Lung microvascular endothelial cell (primary cell): ENCODE data around the gene GLB1L2. TPM values are rescaled to one million over a fixed set of nuclear protein-coding genes. Genes with fewer than 3 reads are reported as not detected.

ENCODE experiments used
- DNase-seq, 2 donors: peaks; one replicate each; pipeline versions ENCODE4 v3.0.0 to v3.0.0-alpha.2; 2010; ENCODE audit warnings: low read depth in 2 of 2
- total RNA-seq: library from RNA; depleted of rRNA; stranded (reverse); fragments of >200 nt; gene quantifications from 2 replicates; pipeline ENCODE4 v1.2.1, GENCODE V29; 2014

Gene GLB1L2
- total RNA-seq, 1 donor from 2014 or later, result under 0.01 TPM

DNA sequence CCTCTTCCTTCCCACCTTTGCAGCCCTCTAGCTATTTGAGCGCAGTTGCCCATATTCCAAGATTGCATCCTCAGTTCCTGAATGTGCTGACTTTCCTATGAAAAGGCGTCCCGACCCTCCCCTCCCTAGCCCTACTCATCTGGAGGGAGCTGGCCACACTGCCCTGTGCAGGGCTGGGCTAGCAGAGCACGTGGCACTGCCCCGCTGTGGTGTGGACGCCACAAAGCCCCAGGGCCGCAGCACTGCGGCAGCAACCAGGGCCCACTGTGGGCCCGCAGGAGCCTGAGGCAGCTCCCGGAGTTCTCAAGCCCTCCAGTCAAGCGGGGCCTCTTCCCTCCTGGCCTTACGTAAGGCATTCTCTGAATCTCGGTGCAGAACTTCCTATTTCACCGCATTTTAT lies 52.6 kb downstream of the GLB1L2 start:
- DNase-seq, result no peak

DNA sequence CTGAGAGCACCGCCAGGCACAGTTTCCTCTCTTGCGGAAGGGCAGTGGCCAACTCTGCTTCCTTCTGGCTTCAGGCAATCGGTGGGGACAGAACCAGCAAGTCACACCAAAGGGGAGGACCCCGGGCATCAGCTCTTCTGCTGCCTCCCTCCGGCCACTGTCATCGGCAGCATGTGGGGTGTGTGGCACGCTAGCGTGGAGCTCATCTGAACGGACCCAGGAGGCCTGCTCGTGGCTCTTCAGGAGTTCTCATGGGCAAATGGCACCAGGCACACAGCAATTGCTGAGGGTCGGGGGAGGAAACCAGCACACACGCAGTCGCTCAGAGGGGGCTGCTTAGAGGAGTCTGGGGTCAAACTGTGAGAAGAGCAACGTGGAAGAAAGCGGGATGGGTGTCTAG lies 53.4 kb downstream of the GLB1L2 start:
- DNase-seq, result no peak

DNA sequence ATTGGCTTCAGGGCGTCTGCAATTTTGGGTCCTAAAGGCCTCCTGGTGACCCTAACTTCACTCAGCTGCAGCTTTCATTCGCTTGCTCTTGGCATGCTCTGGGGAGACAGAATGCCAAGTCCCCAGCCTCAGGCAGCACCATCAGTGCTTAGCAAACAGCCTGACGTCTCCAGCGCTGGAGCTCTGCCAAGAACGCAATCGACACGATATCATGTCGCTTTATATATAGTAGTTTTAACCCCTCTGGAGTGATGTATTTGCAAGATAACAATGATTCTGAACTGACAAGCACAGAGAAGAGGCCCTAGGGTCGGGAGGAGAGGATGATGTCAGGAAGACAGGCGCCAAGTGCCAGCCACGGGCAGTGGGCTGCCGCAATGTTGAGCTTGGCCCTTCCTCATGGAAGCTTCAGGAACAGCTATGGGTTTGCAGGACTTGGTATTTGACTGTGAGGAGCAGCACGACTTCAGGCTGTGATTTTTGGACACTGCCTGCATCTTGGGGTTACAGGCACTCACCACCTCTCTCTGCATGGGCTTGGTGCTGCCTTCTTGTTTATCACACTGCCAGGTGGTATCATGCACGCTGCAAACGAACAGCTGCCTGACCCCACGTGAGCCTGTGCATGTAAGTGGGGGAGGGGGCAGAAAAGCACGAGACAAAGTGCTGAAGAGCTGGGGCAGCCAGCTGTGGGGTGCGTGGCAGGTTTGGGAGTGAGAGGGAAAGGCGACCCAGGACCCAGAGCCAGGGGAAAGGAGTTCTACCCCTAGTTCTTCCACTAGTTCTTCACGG lies 54.2 kb downstream of the GLB1L2 start:
- DNase-seq, result no peak

- no peak for DNase-seq
Measured at GRCh38 chr11:134386945-134387344, 55.2 kb downstream of the GLB1L2 start.

GRCh38 chr11:134387501-134387900 lies 55.7 kb downstream of the GLB1L2 start:
- no peak for DNase-seq

DNA sequence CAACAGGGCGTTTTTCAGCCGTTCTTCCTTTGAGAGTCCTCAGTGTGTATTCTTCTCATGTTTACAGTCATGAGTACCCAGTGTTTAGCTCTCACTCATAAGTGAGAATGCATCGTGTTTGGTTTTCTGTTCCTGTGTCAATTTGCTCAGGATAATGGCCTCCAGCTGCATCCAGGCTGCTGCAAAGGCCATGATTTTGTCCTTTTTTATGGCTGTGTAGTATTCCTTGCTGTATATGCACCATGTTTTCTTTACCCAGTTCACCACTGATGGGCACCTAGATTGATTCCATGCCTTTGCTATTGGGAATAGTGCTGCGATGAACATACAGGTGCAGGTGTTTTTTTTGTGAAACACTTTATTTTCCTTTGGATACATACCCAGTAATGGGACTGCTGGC lies 56.8 kb downstream of the GLB1L2 start:
- DNase-seq, result no peak

GRCh38 chr11:134389464-134390180 lies 57.8 kb downstream of the GLB1L2 start:
- DNase-seq, result no peak

DNA sequence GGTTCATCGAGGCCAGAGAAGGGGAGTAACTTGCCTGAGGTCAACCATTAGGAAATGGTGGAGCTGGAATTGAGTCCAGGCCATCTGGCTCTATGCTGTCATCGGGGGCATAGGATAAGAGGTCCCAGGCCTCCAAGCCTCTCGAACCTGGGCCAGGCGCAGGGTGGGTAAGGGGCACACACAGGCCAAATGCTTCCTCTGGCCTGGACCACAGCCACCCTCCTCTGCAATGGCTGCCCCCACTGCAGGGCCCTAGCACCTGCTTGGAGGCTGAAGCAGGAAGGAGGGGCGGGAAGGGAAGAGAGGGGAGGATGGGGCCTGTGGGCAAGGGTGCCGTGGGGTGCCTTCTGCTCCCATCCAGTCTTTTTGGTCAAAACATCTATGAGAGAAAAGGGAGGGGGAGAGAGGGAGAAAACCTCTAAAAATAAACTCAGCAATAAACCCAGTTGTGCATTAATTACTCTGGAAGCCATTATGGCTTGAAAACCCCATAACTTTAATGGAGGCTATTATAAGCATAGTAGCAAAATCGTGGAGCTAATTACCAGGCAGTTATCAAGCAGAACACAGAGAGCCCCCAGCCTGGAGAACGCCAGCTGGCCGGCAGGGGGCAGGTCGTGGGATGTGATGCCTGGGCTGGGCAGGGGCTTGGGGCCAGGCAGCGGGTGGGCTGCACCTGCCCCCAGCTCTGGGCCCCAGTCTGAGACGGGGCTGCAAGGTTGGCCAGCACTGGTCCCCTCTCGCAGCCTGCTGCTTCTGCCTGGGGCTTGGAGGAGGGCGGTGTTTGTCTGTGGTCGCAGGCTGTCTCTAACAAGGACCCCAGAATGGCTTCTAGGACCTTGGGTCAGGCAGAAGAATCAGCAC lies 59.1 kb downstream of the GLB1L2 start:
- no peak for DNase-seq

- no peak for DNase-seq
Measured at GRCh38 chr11:134391656-134392055, 59.9 kb downstream of the GLB1L2 start.

GRCh38 chr11:134392953-134393615 lies 61.3 kb downstream of the GLB1L2 start:
- no peak for DNase-seq

- peak in 1 of 2 donors; percentile 9 for DNase-seq
Measured at GRCh38 chr11:134393638-134394037, 61.9 kb downstream of the GLB1L2 start.

DNA sequence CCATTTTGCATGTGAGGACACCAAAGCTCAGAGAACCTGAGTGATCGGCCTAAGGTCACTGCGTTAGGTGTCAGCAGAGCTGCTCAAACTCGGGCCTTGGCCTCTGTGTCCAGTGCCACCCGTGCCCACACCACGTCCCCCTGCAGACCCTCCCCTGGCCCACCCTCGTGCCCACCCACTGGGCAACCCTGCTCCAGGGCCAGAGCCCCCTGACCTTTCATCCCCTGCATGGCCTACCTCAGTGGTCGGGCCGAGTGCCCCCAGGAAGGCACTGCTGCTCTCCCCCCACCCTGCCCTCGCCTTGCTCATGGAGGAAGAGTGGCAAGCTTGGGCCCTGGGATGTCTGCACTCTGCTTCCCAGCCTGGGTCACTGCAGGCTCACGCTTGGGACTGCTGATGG lies 62.5 kb downstream of the GLB1L2 start:
- DNase-seq, result no peak

- no peak for DNase-seq
Measured at GRCh38 chr11:134395002-134395401, 63.2 kb downstream of the GLB1L2 start.

DNA sequence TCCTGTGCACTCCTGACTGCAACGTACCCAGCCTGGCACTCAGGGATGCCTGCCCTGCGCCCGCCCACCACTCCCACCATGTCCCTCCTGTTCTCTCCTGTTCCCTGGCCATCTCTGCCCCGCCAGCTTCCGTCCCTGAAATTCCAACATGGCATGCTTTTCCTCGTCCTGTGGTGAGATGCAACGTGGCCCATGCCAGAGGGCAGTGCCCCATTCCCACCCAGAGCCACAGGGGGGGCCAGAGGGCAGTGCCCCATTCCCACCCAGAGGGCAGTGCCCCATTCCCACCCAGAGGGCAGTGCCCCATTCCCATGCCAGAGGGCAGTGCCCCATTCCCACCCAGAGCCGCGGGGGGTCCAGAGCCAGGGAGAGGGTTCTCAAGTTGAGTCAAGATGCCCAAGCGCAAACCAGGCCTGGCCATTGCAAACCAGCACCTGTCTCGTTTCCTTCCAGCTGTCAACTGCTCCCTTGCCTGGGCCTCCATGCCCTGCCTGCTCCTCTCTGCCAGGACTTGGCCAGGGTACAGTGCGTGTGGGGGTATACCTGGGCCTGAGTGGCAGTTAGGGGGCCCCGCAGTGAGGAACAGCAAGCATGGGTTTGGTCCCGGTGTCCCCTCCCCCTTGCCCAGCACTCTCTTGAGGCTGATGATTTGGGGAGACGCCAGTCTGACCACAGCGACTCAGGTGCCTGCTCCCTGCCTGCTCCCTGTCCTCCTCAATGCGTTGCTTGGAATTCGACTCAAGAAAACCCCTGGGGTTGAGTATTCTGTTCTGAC lies 65.7 kb downstream of the GLB1L2 start:
- DNase-seq, result no peak

GRCh38 chr11:134398079-134398444 lies 66.3 kb downstream of the GLB1L2 start:
- no peak for DNase-seq

DNA sequence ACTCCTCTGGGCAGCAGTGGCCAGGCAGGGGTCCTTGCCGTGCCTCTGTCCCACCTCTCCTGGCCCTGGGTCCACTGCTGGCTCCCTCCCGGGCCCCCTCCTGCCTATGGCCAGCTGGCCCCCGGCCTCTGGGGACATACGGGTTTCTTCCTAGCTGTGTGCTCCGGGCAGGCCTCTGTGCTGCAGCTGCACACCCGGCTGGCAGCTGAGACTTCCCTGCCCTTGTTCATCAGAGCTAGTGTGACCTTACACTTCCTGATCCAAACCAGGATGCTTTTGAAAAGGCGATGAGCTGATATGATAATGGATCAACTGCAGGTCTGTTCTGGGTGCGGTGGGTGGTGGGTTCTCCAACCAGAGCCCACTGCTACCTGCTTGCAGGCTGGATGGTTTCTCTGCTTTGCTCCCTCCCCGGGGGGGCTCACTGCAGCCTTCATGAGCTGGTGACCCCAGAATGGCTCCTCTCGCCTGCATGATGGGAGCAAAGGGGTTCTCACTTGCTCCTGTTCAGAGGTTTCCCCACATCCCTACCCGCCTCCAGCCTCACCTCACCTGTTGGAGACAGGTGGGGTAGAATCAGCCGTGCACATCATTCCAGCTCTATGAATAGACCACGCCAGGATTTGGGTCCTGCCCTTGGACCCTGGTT lies 67.0 kb downstream of the GLB1L2 start:
- no peak for DNase-seq

DNA sequence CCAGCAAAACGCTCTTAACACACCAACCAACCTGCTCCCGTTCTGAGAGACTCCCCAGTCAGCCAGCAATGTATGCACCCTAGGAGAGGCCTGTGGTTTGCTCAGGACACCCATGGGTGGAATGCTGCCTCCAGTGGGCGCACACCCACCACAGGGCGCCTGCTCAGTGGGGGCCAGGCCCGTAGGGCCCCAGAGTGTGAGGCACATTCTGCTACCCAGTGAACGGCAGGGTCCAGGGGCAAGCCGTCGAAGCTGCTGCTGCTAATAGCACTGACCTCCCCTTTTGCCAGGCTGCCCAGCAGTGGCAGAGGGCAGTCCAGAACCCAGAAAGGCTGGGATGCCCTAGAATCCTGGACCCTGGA lies 67.5 kb downstream of the GLB1L2 start:
- no peak for DNase-seq

- DNase-seq, result no peak
Measured at GRCh38 chr11:134399996-134400395, 68.2 kb downstream of the GLB1L2 start.

DNA sequence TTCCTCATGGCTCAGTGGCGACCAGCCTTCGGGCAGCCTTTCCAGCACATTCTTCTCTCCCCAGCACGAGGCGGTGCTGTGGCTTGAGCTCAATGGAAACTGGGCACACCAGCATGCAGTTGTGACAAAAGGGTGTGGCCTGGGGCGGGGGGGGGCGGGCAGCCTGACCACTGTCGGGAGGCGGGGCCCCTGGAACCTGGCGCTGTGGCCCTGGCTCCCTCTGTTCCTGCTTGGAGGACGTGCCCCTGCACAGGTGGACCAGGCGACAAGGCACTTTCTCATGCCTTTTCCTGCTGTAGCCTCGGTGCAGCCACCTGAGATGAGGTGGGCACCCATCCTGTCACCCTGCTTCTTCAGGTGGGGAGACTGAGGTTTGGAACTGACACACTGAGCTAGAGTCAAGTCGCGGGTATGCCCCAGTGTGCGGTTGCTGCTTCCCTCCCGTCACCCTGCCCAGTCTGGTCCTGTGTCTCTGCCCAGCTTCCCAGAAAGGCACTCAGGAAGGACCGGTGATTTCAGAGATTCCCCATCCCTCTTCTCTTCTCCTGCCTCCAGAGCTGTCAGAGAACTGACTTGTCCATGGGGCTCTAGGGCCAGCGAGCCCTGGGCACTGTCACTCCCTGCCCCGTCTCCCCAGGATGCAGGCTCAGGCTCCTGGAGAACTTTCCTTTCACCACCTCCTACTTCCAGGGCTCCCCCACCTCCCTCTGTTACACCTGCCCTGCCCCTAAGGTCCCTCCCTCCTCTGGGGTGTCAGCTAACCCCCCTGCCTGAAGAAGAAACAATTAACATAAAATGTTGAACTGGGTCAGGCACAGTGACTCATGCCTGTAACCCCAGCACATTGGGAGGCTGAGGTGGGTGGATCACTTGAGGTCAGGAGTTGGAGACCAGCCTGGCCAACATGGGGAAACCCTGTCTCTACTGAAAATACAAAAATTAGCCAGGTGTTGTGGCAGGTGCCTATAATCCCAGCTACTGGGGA lies 70.3 kb downstream of the GLB1L2 start:
- DNase-seq, result no peak
